Hepatocyte (in vitro differentiated cells): Measurements from ENCODE around the gene DGAT2. TPM values are rescaled to one million over a fixed set of nuclear protein-coding genes. Genes with fewer than 3 reads are reported as not detected.
A peak's percentile ranks its signal among the peaks of the same experiment; 100 is the strongest.

Source experiments
- DNase-seq: peaks from one replicate; pipeline ENCODE4 v3.0.0-alpha.2; 2016; ENCODE audit warnings: low spot score
- H2AFZ ChIP-seq: fragments of 200-600 bp; sonication (generic); 2 replicates; pipeline ENCODE4 v1.6.0; 2016; ENCODE audit warnings: antibody characterized with exemption, mild to moderate bottlenecking
- H3K27ac ChIP-seq: fragments of 200-600 bp; sonication (generic); 2 replicates; pipeline ENCODE4 v1.5.1; 2016; ENCODE audit warnings: mild to moderate bottlenecking
- H3K27me3 ChIP-seq: fragments of 200-600 bp; sonication (generic); 2 replicates; pipeline ENCODE4 v1.6.1; 2016
- H3K36me3 ChIP-seq: fragments of 200-600 bp; sonication (generic); replicated peaks from 2 replicates; pipeline ENCODE4 v1.5.1; 2016; ENCODE audit warnings: low read depth; ENCODE audit not compliant: insufficient read depth
- H3K4me1 ChIP-seq: fragments of 200-600 bp; sonication (generic); 2 replicates; pipeline ENCODE4 v1.5.1; 2016; ENCODE audit warnings: mild to moderate bottlenecking, moderate library complexity; ENCODE audit not compliant: insufficient read depth
- H3K4me2 ChIP-seq: fragments of 200-600 bp; sonication (generic); 2 replicates; pipeline ENCODE4 v1.6.0; 2016
- H3K4me3 ChIP-seq: fragments of 200-600 bp; sonication (generic); 2 replicates; pipeline ENCODE4 v1.5.1; 2016; ENCODE audit warnings: mild to moderate bottlenecking
- H3K79me2 ChIP-seq: fragments of 200-600 bp; sonication (generic); 2 replicates; pipeline ENCODE4 v1.6.0; 2017; ENCODE audit warnings: mild to moderate bottlenecking
- H3K9me2 ChIP-seq: fragments of 200-600 bp; sonication (generic); replicated peaks from 2 replicates; pipeline ENCODE4 v1.6.0; 2017; ENCODE audit warnings: mild to moderate bottlenecking; ENCODE audit not compliant: insufficient read depth
- H3K9me3 ChIP-seq: fragments of 200-600 bp; sonication (generic); 2 replicates; pipeline ENCODE4 v1.5.1; 2016; ENCODE audit warnings: low read depth, mild to moderate bottlenecking
- H4K20me1 ChIP-seq: fragments of 200-600 bp; sonication (generic); 2 replicates; pipeline ENCODE4 v1.6.0; 2016; ENCODE audit warnings: mild to moderate bottlenecking; ENCODE audit not compliant: insufficient read depth, poor library complexity, severe bottlenecking
- EZH2 ChIP-seq: fragments of 200-600 bp; sonication (generic); IDR thresholded peaks from 2 replicates; pipeline ENCODE4 v1.6.1; 2016; ENCODE audit warnings: antibody characterized with exemption, mild to moderate bottlenecking, borderline replicate concordance
- EZH2phosphoT487 ChIP-seq: fragments of 200-600 bp; sonication (generic); IDR thresholded peaks from one replicate; pipeline ENCODE4 v1.6.1; 2018; ENCODE audit warnings: antibody characterized with exemption, mild to moderate bottlenecking, low read depth, moderate library complexity; ENCODE audit not compliant: unreplicated experiment, severe bottlenecking
- WGBS: methylation state at CpG from one replicate; pipeline ENCODE4 v1.1.6; 2016; ENCODE audit warnings: low lambda C conversion rate; ENCODE audit errors: missing lambda C conversion rate; 5-methylcytosine and 5-hydroxymethylcytosine counted together
- polyA plus RNA-seq: library from polyadenylated mRNA; unstranded; fragments of >200 nt; fragmentation: Nextera tagmentation; extraction: Ambion mirVana; gene quantifications from 2 replicates; pipeline ENCODE4 v1.2.1, GENCODE V29; 2016
- total RNA-seq: library from RNA; depleted of rRNA; stranded (reverse); fragments of >200 nt; gene quantifications from 2 replicates; pipeline ENCODE4 v1.2.3, GENCODE V29; 2014
- TF ChIP-seq, protein P1 (sequence below): fragments of 200-600 bp; sonication (generic); IDR thresholded peaks from 2 replicates; pipeline ENCODE4 v1.5.1; 2016; ENCODE audit warnings: antibody characterized with exemption, mild to moderate bottlenecking; ENCODE audit not compliant: poor library complexity

DGAT2 gene
- total and polyA plus RNA-seq, 2 experiments from 2014 or later: 55.6 to 60.5 TPM

DNA sequence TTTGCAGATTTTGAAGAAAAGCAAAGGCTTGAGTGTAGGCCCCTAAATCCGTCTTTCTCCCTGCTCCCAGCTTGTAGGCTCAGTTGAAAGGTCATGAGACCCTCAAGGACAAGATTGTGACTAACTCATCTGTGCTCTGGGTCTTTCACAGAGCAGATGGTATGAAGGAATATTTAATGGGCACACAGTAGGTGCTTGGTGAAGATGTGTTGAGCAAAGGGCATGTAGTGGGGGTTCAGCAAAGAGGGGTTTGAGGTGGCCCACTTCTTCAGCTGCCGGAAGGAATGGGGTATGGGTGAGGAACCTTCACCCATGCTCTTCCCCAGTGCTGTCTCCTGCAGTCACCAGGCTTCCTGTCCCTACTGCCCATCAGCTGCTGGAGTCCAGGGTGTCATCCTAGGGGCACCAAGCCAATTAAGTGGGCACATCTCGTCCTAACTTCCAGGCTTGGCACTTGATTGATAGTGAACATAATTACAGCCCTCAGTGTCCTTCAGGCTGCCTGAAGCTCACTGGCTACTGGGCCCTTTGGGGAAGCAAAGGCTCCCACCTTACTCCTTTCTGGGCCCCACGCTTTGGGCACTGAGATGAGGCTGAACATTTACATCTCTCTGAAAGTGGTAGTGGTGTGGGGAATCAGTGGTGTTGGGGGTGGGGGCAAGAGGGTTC lies 15.0 kb downstream of the DGAT2 start:
- no peaks in the 10 kb centered on the region for H3K27me3 ChIP-seq
- no peaks in the 10 kb centered on the region for H3K79me2 ChIP-seq
- no peaks in the 10 kb centered on the region for H3K9me3 ChIP-seq
- TF ChIP-seq, protein P1, sequence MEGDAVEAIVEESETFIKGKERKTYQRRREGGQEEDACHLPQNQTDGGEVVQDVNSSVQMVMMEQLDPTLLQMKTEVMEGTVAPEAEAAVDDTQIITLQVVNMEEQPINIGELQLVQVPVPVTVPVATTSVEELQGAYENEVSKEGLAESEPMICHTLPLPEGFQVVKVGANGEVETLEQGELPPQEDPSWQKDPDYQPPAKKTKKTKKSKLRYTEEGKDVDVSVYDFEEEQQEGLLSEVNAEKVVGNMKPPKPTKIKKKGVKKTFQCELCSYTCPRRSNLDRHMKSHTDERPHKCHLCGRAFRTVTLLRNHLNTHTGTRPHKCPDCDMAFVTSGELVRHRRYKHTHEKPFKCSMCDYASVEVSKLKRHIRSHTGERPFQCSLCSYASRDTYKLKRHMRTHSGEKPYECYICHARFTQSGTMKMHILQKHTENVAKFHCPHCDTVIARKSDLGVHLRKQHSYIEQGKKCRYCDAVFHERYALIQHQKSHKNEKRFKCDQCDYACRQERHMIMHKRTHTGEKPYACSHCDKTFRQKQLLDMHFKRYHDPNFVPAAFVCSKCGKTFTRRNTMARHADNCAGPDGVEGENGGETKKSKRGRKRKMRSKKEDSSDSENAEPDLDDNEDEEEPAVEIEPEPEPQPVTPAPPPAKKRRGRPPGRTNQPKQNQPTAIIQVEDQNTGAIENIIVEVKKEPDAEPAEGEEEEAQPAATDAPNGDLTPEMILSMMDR: no peak
- TF ChIP-seq EZH2 (no peak), EZH2phosphoT487 (no peak)
- 84% methylated on average over 4 of the region's 4 CpGs for WGBS
- no peak overlapping the region for H2AFZ ChIP-seq
- peak overlapping the region; percentile 41 for H3K4me2 ChIP-seq
- H3K4me1 ChIP-seq: peaks cover 50% of the 10 kb centered on the region
- no peaks in the 10 kb centered on the region for H3K36me3 ChIP-seq
- peak overlapping the region; percentile 58 for H3K27ac ChIP-seq
- H3K9me2 ChIP-seq: no peaks in the 10 kb centered on the region
- no peak for DNase-seq
- no peak overlapping the region for H3K4me3 ChIP-seq
- no peaks in the 10 kb centered on the region for H4K20me1 ChIP-seq

DNA sequence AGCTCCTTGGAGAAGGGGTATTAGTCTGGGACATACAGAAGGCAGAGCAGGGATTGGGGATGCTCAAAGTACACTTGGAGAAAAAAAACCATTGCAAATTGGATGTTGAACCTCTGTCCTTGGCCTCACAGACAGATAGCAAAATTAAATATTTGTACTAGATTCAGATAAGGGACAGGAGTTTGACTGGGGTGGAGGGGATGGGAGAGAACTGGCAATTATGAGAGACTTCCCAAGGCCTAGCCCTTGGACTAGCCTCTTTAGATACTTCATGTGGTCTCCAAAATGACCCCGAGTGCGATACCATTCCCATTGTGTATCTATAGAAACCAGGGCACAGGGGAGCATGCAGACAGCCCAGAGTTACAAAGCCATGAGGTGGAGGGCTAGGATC lies 15.5 kb downstream of the DGAT2 start:
- H3K27me3 ChIP-seq: no peaks in the 10 kb centered on the region
- no peak overlapping the region for H2AFZ ChIP-seq
- H3K27ac ChIP-seq: peak overlapping the region; percentile 81
- H3K4me2 ChIP-seq: peak overlapping the region; percentile 41
- H3K79me2 ChIP-seq: no peaks in the 10 kb centered on the region
- no peaks in the 10 kb centered on the region for H3K9me3 ChIP-seq
- H4K20me1 ChIP-seq: no peaks in the 10 kb centered on the region
- DNase-seq: no peak
- H3K4me1 ChIP-seq: peaks cover 50% of the 10 kb centered on the region
- H3K9me2 ChIP-seq: no peaks in the 10 kb centered on the region
- no peaks in the 10 kb centered on the region for H3K36me3 ChIP-seq
- H3K4me3 ChIP-seq: no peak overlapping the region
- 50% methylated on average over 2 of the region's 2 CpGs for WGBS
- no peak for TF ChIP-seq EZH2
- TF ChIP-seq, protein P1: no peak
- TF ChIP-seq EZH2phosphoT487: no peak

DNA sequence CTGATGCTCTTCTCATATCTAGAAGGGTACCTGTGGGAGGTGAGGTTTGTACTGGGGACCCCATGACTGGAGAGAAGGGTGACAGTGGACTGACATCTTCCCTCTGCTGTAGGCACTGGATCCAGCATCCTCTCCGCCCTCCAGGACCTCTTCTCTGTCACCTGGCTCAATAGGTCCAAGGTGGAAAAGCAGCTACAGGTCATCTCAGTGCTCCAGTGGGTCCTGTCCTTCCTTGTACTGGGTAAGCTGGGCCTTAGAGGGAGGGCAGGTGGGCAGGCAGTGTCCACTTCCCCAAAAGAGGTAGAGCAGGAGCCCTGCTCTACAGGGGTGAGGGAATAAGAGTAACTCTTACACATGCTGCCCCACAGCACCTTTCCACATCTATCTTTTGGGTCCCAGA lies 15.9 kb downstream of the DGAT2 start:
- Histone ChIP-seq H3K4me1 (peaks cover 50% of the 10 kb centered on the region), H3K4me3 (no peak overlapping the region), H3K4me2 (no peak overlapping the region), H4K20me1 (no peaks in the 10 kb centered on the region), H3K27me3 (no peaks in the 10 kb centered on the region), H3K79me2 (no peaks in the 10 kb centered on the region), H3K9me3 (no peaks in the 10 kb centered on the region), H3K9me2 (no peaks in the 10 kb centered on the region), H3K36me3 (no peaks in the 10 kb centered on the region), H2AFZ (no peak overlapping the region), H3K27ac (peak overlapping the region; percentile 81)
- no peak for TF ChIP-seq EZH2
- TF ChIP-seq, protein P1: no peak
- no peak for TF ChIP-seq EZH2phosphoT487
- DNase-seq: no peak
- WGBS: 100% methylated on average over 1 of the region's 1 CpG
